22Rv1 (cell line): ENCODE measurements around the gene RGL1.

Source experiments
- ZFX ChIP-seq: fragments of 450-650 bp; IDR thresholded peaks from 2 replicates; pipeline ENCODE4 v1.6.1; 2017; ENCODE audit warnings: antibody characterized with exemption, borderline replicate concordance
- TF ChIP-seq, protein P1 (sequence below): fragments of 450-650 bp; IDR thresholded peaks from 2 replicates; pipeline ENCODE4 v1.5.1; 2017; ENCODE audit warnings: mild to moderate bottlenecking

GRCh38 chr1:183910845-183911244 lies 105.9 kb downstream of the RGL1 start:
- TF ChIP-seq, protein P1, sequence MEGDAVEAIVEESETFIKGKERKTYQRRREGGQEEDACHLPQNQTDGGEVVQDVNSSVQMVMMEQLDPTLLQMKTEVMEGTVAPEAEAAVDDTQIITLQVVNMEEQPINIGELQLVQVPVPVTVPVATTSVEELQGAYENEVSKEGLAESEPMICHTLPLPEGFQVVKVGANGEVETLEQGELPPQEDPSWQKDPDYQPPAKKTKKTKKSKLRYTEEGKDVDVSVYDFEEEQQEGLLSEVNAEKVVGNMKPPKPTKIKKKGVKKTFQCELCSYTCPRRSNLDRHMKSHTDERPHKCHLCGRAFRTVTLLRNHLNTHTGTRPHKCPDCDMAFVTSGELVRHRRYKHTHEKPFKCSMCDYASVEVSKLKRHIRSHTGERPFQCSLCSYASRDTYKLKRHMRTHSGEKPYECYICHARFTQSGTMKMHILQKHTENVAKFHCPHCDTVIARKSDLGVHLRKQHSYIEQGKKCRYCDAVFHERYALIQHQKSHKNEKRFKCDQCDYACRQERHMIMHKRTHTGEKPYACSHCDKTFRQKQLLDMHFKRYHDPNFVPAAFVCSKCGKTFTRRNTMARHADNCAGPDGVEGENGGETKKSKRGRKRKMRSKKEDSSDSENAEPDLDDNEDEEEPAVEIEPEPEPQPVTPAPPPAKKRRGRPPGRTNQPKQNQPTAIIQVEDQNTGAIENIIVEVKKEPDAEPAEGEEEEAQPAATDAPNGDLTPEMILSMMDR, result no peak
- TF ChIP-seq ZFX, result no peak
